Nephron (organoid): Measurements from ENCODE around the gene ZNF202.

Source experiments
- H3K27ac Mint-ChIP-seq, 3 experiments: 2 replicates each; pipeline ENCODE4 v1.8.0; 2020; ENCODE audit warnings: mixed read lengths in 3 of 3, mild to moderate bottlenecking in 2 of 3, moderate library complexity in 1 of 3
- H3K27me3 Mint-ChIP-seq: 2 replicates; pipeline ENCODE4 v1.8.0; 2021; ENCODE audit warnings: low read depth, mild to moderate bottlenecking, moderate library complexity, mixed read lengths
- H3K36me3 Mint-ChIP-seq: 2 replicates; pipeline ENCODE4 v1.8.0; 2020; ENCODE audit warnings: low read depth, mixed read lengths
- H3K4me1 Mint-ChIP-seq: 2 replicates; pipeline ENCODE4 v1.8.0; 2020; ENCODE audit warnings: mixed read lengths
- H3K4me3 Mint-ChIP-seq, 3 experiments: 2 replicates each; pipeline ENCODE4 v1.8.0; 2020; ENCODE audit warnings: mild to moderate bottlenecking in 3 of 3, mixed read lengths in 3 of 3, moderate library complexity in 2 of 3
- H3K9me3 Mint-ChIP-seq: 2 replicates; pipeline ENCODE4 v1.8.0; 2020; ENCODE audit warnings: mixed read lengths
- CTCF ChIP-seq, 3 experiments: fragments of 200-600 bp; sonication (generic); IDR thresholded peaks; one replicate each; pipeline ENCODE4 v1.5.0; 2021; ENCODE audit warnings: antibody characterized with exemption in 3 of 3; ENCODE audit not compliant: unreplicated experiment in 3 of 3

The ZNF202 gene

GRCh38 chr11:123741159-123742030 is at the start of gene ZNF202:
Gene ZNF202 (minus strand): TSS chr11:123741660. CDS start chr11:123730888, 10,772 bp downstream.
- Mint-ChIP-seq H3K27ac (peak within 1 kb of the TSS; percentile 89 to 98 (median 95)), H3K4me1 (peaks cover 15% of the 10 kb centered on the region), H3K27me3 (no peaks in the 10 kb centered on the region), H3K9me3 (no peaks in the 10 kb centered on the region), H3K4me3 (peak within 1 kb of the TSS; percentile 91 to 98 (median 97)), H3K36me3 (peaks cover 28% of the 10 kb centered on the region)
- peak; percentile 12 to 24 (median 20) for TF ChIP-seq CTCF (IDR thresholded peaks at IDR 0.05; ENCODE audit: unreplicated experiment in 3 of 3)

GRCh38 chr11:123783536-123783935 is 42.1 kb upstream of the ZNF202 start:
- Mint-ChIP-seq H3K9me3 (peaks cover 10% of the 10 kb centered on the region), H3K4me1 (no peaks in the 10 kb centered on the region), H3K27ac (no peak overlapping the region), H3K27me3 (no peaks in the 10 kb centered on the region), H3K4me3 (no peak overlapping the region), H3K36me3 (no peaks in the 10 kb centered on the region)
- TF ChIP-seq CTCF (IDR thresholded peaks at IDR 0.05; ENCODE audit: unreplicated experiment in 3 of 3), result no peak

GRCh38 chr11:123778511-123778910 is 37.1 kb upstream of the ZNF202 start:
- H3K4me3 Mint-ChIP-seq, result no peak overlapping the region
- no peaks in the 10 kb centered on the region for H3K27me3 Mint-ChIP-seq
- no peaks in the 10 kb centered on the region for H3K9me3 Mint-ChIP-seq
- no peaks in the 10 kb centered on the region for H3K36me3 Mint-ChIP-seq
- H3K27ac Mint-ChIP-seq, result no peak overlapping the region
- no peak for TF ChIP-seq CTCF (IDR thresholded peaks at IDR 0.05; ENCODE audit: unreplicated experiment in 3 of 3)
- H3K4me1 Mint-ChIP-seq, result no peaks in the 10 kb centered on the region

- Mint-ChIP-seq H3K27ac (no peak overlapping the region), H3K9me3 (no peaks in the 10 kb centered on the region), H3K27me3 (no peaks in the 10 kb centered on the region), H3K36me3 (no peaks in the 10 kb centered on the region), H3K4me3 (no peak overlapping the region), H3K4me1 (no peaks in the 10 kb centered on the region)
- TF ChIP-seq CTCF (IDR thresholded peaks at IDR 0.05; ENCODE audit: unreplicated experiment in 3 of 3), result no peak
Measured at GRCh38 chr11:123775715-123776549, 34.5 kb upstream of the ZNF202 start.

GRCh38 chr11:123775289-123775688 is 33.8 kb upstream of the ZNF202 start:
- Mint-ChIP-seq H3K27ac (no peak overlapping the region), H3K4me1 (no peaks in the 10 kb centered on the region), H3K9me3 (no peaks in the 10 kb centered on the region), H3K36me3 (no peaks in the 10 kb centered on the region), H3K27me3 (no peaks in the 10 kb centered on the region), H3K4me3 (no peak overlapping the region)
- no peak for TF ChIP-seq CTCF (IDR thresholded peaks at IDR 0.05; ENCODE audit: unreplicated experiment in 3 of 3)
